GM10266 (cell line): ENCODE data around the gene ADAM17.

ENCODE experiments used
- DNase-seq: peaks from one replicate; pipeline ENCODE4 v3.0.0; 2012; ENCODE audit errors: extremely low spot score
- CTCF ChIP-seq: IDR thresholded peaks from 2 replicates; pipeline ENCODE4 v1.5.1; 2012; ENCODE audit warnings: mild to moderate bottlenecking, low read depth; ENCODE audit not compliant: control insufficient read depth, insufficient read depth; ENCODE audit errors: missing control alignments

ADAM17 gene

DNA sequence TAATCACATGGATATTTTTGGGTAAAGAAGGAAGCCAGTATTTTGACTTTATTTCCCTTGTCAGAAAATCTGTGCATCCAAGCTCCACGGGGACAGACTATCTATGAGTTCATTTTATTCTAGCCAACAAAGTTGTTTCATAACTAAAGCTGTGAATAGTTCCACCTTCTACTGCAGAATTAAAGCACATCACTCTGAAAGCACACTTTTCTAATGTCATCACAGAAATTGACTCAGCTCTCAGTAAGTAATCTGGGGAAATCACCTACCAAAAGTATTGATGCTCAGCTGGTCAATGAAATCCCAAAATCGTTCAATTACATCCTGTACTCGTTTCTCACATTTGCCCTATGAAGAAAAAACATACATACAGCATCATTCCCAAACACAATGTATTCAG, 62.2 kb downstream of the ADAM17 start:
- no peak for TF ChIP-seq CTCF

DNA sequence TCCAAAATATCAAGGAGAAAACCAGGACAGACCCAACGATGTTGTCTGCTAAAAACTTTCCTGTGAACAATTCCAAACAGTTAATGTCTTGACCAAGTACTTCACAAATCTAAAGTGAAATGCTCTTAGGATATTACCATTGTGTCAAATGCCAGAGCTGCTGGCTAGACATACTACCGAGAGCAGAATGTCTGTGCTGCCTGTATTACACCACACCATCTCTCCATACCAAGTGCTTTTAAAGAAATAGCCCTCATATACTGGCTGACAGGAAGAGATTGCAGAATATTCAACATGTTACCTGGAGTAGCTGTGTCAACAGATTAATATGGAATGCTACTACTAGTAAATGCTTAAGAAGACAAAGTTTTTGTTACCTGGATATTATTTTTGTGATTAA, 62.7 kb downstream of the ADAM17 start:
- TF ChIP-seq CTCF: no peak
- DNase-seq: no peak

More for the DNA sequence above, 62.2 kb downstream of the ADAM17 start:
- DNase-seq: no peak

DNA sequence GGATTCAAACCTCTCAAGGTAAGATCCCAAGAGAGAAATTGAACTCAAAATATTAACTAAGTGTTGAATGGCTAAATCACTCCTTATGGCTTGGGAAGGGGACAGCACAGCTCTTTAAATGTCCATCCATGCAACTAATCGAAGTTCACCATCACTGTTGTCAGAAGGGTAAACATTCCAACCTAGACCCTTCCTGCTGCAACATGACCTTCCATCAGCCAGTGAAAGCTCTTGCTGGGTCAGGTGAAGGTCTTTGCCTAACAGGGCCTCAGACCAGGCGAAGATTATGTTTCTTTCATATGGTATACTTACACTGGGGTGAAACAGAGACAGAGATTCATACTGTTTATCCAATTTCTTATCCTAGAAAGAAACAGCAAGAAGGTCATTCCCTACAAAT, 64.8 kb downstream of the ADAM17 start:
- no peak for DNase-seq

DNA sequence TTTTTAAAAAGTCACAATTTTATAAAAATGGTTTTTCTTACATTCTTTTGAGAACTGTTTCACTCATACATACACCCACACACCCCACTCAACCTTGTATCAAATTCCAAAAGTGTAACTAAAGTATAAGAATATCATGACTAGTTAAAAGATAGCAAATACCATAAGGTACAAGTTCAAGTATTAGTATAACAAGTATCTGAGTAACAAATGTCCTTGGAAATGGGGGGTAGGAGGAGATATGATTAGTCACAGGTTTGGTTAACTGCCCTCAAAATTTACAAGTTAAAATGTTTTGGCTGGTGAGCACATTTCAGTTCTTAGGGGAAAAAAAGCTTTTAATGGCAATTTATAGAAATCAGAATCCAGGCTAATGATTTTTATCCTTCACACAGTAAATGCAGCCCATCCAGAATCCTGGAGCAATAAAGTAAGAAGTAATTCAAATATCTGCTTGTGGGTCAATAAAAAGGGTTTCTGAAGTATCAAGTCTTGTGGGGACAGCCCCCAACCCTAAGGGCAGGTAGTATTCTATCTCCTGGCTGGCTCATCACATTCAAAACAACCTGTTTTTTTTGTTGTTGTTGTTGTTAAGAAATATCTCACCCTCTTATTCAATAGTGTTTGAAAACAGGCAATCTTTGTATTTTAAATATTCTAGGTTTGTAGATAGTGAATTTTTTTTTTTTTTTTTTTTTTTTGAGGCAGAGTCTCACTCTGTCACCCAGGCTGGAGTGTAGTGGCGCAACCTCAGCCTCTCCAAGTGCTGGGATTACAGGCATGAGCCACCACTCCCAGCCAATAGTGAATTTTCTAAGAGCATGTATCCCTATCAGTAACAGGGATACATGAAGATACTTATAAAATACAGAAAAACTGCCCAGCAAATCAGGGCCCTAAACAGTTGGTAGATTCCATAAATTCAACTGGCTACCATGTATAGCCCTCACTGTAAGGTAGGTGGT, 66.8 kb downstream of the ADAM17 start:
- TF ChIP-seq CTCF: no peak
- DNase-seq: no peak

More for the DNA sequence above, 64.8 kb downstream of the ADAM17 start:
- no peak for TF ChIP-seq CTCF

DNA sequence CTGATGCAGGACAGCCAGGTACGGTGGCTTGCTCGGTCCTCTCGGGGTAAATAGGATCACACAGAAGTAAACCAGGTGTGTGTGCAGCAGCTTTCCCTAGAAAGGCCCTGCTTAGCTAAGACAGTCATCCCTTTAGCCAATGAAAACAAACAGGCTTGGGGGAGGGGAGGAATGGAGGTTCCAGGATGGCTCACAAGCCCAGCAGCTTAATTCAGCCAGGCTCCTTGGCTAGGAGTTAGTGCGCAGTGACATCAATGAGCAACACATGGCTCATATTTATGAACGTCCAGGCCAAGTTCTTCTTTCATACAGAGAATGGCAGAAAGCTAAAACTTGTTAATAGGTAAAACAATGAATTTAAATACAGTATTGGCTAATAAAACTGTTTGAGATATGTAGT, 71.1 kb downstream of the ADAM17 start:
- no peak for DNase-seq
- no peak for TF ChIP-seq CTCF

DNA sequence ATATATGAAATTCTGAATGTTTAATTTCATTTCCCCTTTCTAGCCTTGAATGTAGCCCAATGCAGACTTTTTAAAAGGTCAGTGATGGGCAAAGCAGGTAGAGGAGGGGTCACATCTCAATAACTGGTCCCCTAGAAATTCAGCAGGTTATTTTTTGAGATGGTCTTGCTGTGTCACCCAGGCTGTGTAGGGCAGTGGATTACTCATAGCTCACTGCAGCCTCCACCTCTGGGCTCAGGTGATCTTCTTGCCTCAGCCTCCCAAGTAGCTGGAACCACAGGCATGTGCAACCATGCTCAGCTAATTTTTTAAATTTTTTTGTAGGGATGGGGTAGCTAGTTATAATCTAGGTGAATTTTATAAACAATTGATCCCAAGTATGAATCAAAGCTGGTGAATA, 72.5 kb downstream of the ADAM17 start:
- no peak for DNase-seq
- TF ChIP-seq CTCF: no peak

DNA sequence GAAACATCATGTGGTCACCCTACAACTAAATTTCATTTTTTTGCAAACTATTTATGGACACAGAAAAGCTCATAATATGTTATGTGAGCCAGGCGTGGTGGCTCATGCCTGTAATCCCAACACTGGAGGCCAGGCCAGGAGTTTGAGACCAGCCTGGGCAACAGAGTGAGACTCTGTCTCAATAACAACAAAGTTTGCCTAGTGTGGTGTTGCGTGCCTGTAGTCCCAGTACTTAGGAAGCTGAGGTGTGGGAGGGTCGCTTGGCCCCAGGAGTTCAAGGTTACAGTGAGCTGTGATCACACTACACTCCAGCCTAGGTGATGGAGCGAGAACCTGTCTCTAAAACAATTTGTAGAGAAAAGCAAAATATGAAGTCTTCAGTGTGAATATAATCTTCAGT, 75.5 kb downstream of the ADAM17 start:
- no peak for TF ChIP-seq CTCF
- DNase-seq: no peak
